ENCODE data around the gene PLCXD3.

PLCXD3 gene

GRCh38 chr5:41365369-41365768, 145.0 kb downstream of the PLCXD3 start:
- WGBS, 2 experiments = 0% methylated on average over 1 of the region's 1 CpG
- no peaks in the 10 kb centered on the region for H3K9me3 ChIP-seq (ENCODE audit: control insufficient read depth, low read length)

GRCh38 chr5:41364346-41364745, 146.1 kb downstream of the PLCXD3 start:
- no peaks in the 10 kb centered on the region for H3K27me3 ChIP-seq (ENCODE audit: control insufficient read depth, insufficient read depth, low read length, poor library complexity, severe bottlenecking)
- H3K9me3 ChIP-seq (ENCODE audit: control insufficient read depth, low read length) = no peaks in the 10 kb centered on the region
- H3K36me3 ChIP-seq (ENCODE audit: control insufficient read depth, insufficient read depth, low read length) = no peaks in the 10 kb centered on the region
- no peak overlapping the region for H3K27ac ChIP-seq (ENCODE audit: insufficient read depth, low read depth, low read length, poor library complexity, severe bottlenecking)
- WGBS, 2 experiments = 67 to 75% methylated on average over 1 of the region's 1 CpG
- H3K4me1 ChIP-seq (ENCODE audit: control insufficient read depth, insufficient read depth, low read length) = no peaks in the 10 kb centered on the region
- no peak overlapping the region for H3K4me3 ChIP-seq (ENCODE audit: insufficient read depth, low read depth, low read length)

More at GRCh38 chr5:41365369-41365768, 145.0 kb downstream of the PLCXD3 start:
- no peaks in the 10 kb centered on the region for H3K36me3 ChIP-seq (ENCODE audit: control insufficient read depth, insufficient read depth, low read length)
- H3K4me1 ChIP-seq (ENCODE audit: control insufficient read depth, insufficient read depth, low read length) = no peaks in the 10 kb centered on the region
- H3K4me3 ChIP-seq (ENCODE audit: insufficient read depth, low read depth, low read length) = no peak overlapping the region
- no peaks in the 10 kb centered on the region for H3K27me3 ChIP-seq (ENCODE audit: control insufficient read depth, insufficient read depth, low read length, poor library complexity, severe bottlenecking)
- H3K27ac ChIP-seq (ENCODE audit: insufficient read depth, low read depth, low read length, poor library complexity, severe bottlenecking) = no peak overlapping the region

GRCh38 chr5:41363343-41363986, 146.9 kb downstream of the PLCXD3 start:
- Histone ChIP-seq H3K27ac (ENCODE audit: insufficient read depth, low read depth, low read length, poor library complexity, severe bottlenecking) (no peak overlapping the region), H3K36me3 (ENCODE audit: control insufficient read depth, insufficient read depth, low read length) (no peaks in the 10 kb centered on the region), H3K4me1 (ENCODE audit: control insufficient read depth, insufficient read depth, low read length) (no peaks in the 10 kb centered on the region), H3K4me3 (ENCODE audit: insufficient read depth, low read depth, low read length) (no peak overlapping the region), H3K9me3 (ENCODE audit: control insufficient read depth, low read length) (no peaks in the 10 kb centered on the region), H3K27me3 (ENCODE audit: control insufficient read depth, insufficient read depth, low read length, poor library complexity, severe bottlenecking) (no peaks in the 10 kb centered on the region)
- 82 to 83% methylated on average over 1 of the region's 1 CpG for WGBS, 2 experiments

GRCh38 chr5:41356786-41357185, 153.6 kb downstream of the PLCXD3 start:
- Histone ChIP-seq H3K4me1 (ENCODE audit: control insufficient read depth, insufficient read depth, low read length) (no peaks in the 10 kb centered on the region), H3K36me3 (ENCODE audit: control insufficient read depth, insufficient read depth, low read length) (no peaks in the 10 kb centered on the region), H3K4me3 (ENCODE audit: insufficient read depth, low read depth, low read length) (no peak overlapping the region), H3K9me3 (ENCODE audit: control insufficient read depth, low read length) (no peaks in the 10 kb centered on the region), H3K27me3 (ENCODE audit: control insufficient read depth, insufficient read depth, low read length, poor library complexity, severe bottlenecking) (no peaks in the 10 kb centered on the region), H3K27ac (ENCODE audit: insufficient read depth, low read depth, low read length, poor library complexity, severe bottlenecking) (no peak overlapping the region)
- WGBS, 2 experiments = 83% methylated on average over 2 of the region's 2 CpGs

- H3K9me3 ChIP-seq (ENCODE audit: control insufficient read depth, low read length) = no peaks in the 10 kb centered on the region
Observed at GRCh38 chr5:41349846-41350245, 160.6 kb downstream of the PLCXD3 start.

GRCh38 chr5:41347569-41347968, 162.8 kb downstream of the PLCXD3 start:
- Histone ChIP-seq H3K4me1 (ENCODE audit: control insufficient read depth, insufficient read depth, low read length) (no peaks in the 10 kb centered on the region), H3K36me3 (ENCODE audit: control insufficient read depth, insufficient read depth, low read length) (no peaks in the 10 kb centered on the region), H3K27ac (ENCODE audit: insufficient read depth, low read depth, low read length, poor library complexity, severe bottlenecking) (no peak overlapping the region), H3K9me3 (ENCODE audit: control insufficient read depth, low read length) (no peaks in the 10 kb centered on the region), H3K4me3 (ENCODE audit: insufficient read depth, low read depth, low read length) (no peak overlapping the region), H3K27me3 (ENCODE audit: control insufficient read depth, insufficient read depth, low read length, poor library complexity, severe bottlenecking) (no peaks in the 10 kb centered on the region)
- WGBS, 2 experiments = 57 to 86% methylated on average over 1 of the region's 1 CpG

More at GRCh38 chr5:41349846-41350245, 160.6 kb downstream of the PLCXD3 start:
- WGBS, 2 experiments = 82 to 83% methylated on average over 4 of the region's 4 CpGs
- Histone ChIP-seq H3K4me3 (ENCODE audit: insufficient read depth, low read depth, low read length) (no peak overlapping the region), H3K36me3 (ENCODE audit: control insufficient read depth, insufficient read depth, low read length) (no peaks in the 10 kb centered on the region), H3K27ac (ENCODE audit: insufficient read depth, low read depth, low read length, poor library complexity, severe bottlenecking) (no peak overlapping the region), H3K4me1 (ENCODE audit: control insufficient read depth, insufficient read depth, low read length) (no peaks in the 10 kb centered on the region), H3K27me3 (ENCODE audit: control insufficient read depth, insufficient read depth, low read length, poor library complexity, severe bottlenecking) (no peaks in the 10 kb centered on the region)

GRCh38 chr5:41346609-41347008, 163.8 kb downstream of the PLCXD3 start:
- H3K27ac ChIP-seq (ENCODE audit: insufficient read depth, low read depth, low read length, poor library complexity, severe bottlenecking) = no peak overlapping the region
- H3K27me3 ChIP-seq (ENCODE audit: control insufficient read depth, insufficient read depth, low read length, poor library complexity, severe bottlenecking) = no peaks in the 10 kb centered on the region
- no peak overlapping the region for H3K4me3 ChIP-seq (ENCODE audit: insufficient read depth, low read depth, low read length)
- WGBS, 2 experiments = 87 to 95% methylated on average over 5 of the region's 5 CpGs
- no peaks in the 10 kb centered on the region for H3K36me3 ChIP-seq (ENCODE audit: control insufficient read depth, insufficient read depth, low read length)
- no peaks in the 10 kb centered on the region for H3K9me3 ChIP-seq (ENCODE audit: control insufficient read depth, low read length)
- no peaks in the 10 kb centered on the region for H3K4me1 ChIP-seq (ENCODE audit: control insufficient read depth, insufficient read depth, low read length)

GRCh38 chr5:41345295-41345694, 165.1 kb downstream of the PLCXD3 start:
- WGBS, 2 experiments = 100% methylated on average over 1 of the region's 1 CpG; no CpG with 5 or more reads in 1 of the 2 experiments
- Histone ChIP-seq H3K4me1 (ENCODE audit: control insufficient read depth, insufficient read depth, low read length) (no peaks in the 10 kb centered on the region), H3K27me3 (ENCODE audit: control insufficient read depth, insufficient read depth, low read length, poor library complexity, severe bottlenecking) (no peaks in the 10 kb centered on the region), H3K36me3 (ENCODE audit: control insufficient read depth, insufficient read depth, low read length) (no peaks in the 10 kb centered on the region), H3K4me3 (ENCODE audit: insufficient read depth, low read depth, low read length) (no peak overlapping the region), H3K27ac (ENCODE audit: insufficient read depth, low read depth, low read length, poor library complexity, severe bottlenecking) (no peak overlapping the region), H3K9me3 (ENCODE audit: control insufficient read depth, low read length) (no peaks in the 10 kb centered on the region)

- Histone ChIP-seq H3K36me3 (ENCODE audit: control insufficient read depth, insufficient read depth, low read length) (no peaks in the 10 kb centered on the region), H3K4me3 (ENCODE audit: insufficient read depth, low read depth, low read length) (no peak overlapping the region), H3K27ac (ENCODE audit: insufficient read depth, low read depth, low read length, poor library complexity, severe bottlenecking) (no peak overlapping the region), H3K27me3 (ENCODE audit: control insufficient read depth, insufficient read depth, low read length, poor library complexity, severe bottlenecking) (no peaks in the 10 kb centered on the region), H3K4me1 (ENCODE audit: control insufficient read depth, insufficient read depth, low read length) (peaks cover 10% of the 10 kb centered on the region), H3K9me3 (ENCODE audit: control insufficient read depth, low read length) (no peaks in the 10 kb centered on the region)
- 89 to 100% methylated on average over 1 of the region's 1 CpG for WGBS, 2 experiments
Observed at GRCh38 chr5:41339339-41339738, 171.1 kb downstream of the PLCXD3 start.

- no peak overlapping the region for H3K27ac ChIP-seq (ENCODE audit: insufficient read depth, low read depth, low read length, poor library complexity, severe bottlenecking)
- H3K4me3 ChIP-seq (ENCODE audit: insufficient read depth, low read depth, low read length) = no peak overlapping the region
- H3K27me3 ChIP-seq (ENCODE audit: control insufficient read depth, insufficient read depth, low read length, poor library complexity, severe bottlenecking) = no peaks in the 10 kb centered on the region
- WGBS, 2 experiments = 93 to 100% methylated on average over 2 of the region's 2 CpGs
- no peaks in the 10 kb centered on the region for H3K36me3 ChIP-seq (ENCODE audit: control insufficient read depth, insufficient read depth, low read length)
- peaks cover 11% of the 10 kb centered on the region for H3K4me1 ChIP-seq (ENCODE audit: control insufficient read depth, insufficient read depth, low read length)
- no peaks in the 10 kb centered on the region for H3K9me3 ChIP-seq (ENCODE audit: control insufficient read depth, low read length)
Observed at GRCh38 chr5:41338136-41338675, 172.2 kb downstream of the PLCXD3 start.
